HG03565 (cell line): ENCODE results near the gene C11orf24.
"Not testable (repeated sequence)": the region's sequence is repeated elsewhere in the genome, so short reads cannot be mapped to it uniquely, and the experiment has no call there.

Source experiments
- ATAC-seq: cut with Tn5 transposase; IDR thresholded peaks from one replicate; pipeline ENCODE4 v1.9.1; 2021; ENCODE audit warnings: mild to moderate bottlenecking, moderate library complexity; ENCODE audit not compliant: unreplicated experiment

The C11orf24 gene

GRCh38 chr11:68257477-68258362, 14.1 kb downstream of the C11orf24 start:
- ATAC-seq, result no peak

- ATAC-seq, result no peak
Observed at GRCh38 chr11:68256331-68256741, 15.4 kb downstream of the C11orf24 start.

- no peak for ATAC-seq
Observed at GRCh38 chr11:68255526-68255925, 16.2 kb downstream of the C11orf24 start.

DNA sequence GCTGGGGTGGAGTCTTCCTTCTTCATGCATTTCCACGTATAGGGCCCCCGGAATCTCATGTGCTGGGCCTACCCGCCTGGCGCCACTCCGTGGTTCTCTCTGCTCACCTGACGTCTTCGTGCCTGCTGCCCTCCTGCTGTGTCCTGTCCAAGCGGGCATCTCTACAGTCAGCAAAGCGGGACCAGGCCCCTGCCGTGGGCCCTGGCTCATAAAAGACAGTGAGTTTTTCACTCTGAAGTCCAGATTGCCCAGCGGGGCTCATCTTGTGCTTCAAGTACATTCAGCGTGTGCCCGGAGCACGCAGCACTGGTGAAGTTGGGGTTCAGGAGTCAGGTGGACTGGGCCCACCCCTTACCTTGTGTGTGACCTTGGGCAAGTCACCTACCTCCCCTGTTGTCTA, 17.4 kb downstream of the C11orf24 start:
- no peak for ATAC-seq

- no peak for ATAC-seq
Observed at GRCh38 chr11:68251765-68252164, 20.0 kb downstream of the C11orf24 start.

DNA sequence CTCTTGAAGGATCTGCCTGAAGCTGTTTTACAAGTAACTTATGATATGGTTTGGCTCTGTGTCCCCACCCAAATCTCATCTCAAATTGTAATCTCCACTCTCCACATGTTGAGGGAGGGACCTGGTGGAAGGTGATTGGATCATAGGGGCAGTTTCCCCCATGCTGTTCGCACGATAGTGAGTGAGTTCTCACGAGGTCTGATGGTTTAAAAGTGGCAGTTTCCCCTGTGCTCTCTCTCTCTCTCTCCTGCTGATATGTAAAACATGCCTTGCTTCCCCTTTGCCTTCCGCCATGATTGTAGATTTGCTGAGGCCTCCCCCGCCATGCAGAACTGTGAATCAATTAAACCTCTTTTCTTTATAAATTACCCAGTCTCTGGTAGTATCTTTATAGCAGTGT, 26.9 kb downstream of the C11orf24 start:
- not testable (repeated sequence) for ATAC-seq

DNA sequence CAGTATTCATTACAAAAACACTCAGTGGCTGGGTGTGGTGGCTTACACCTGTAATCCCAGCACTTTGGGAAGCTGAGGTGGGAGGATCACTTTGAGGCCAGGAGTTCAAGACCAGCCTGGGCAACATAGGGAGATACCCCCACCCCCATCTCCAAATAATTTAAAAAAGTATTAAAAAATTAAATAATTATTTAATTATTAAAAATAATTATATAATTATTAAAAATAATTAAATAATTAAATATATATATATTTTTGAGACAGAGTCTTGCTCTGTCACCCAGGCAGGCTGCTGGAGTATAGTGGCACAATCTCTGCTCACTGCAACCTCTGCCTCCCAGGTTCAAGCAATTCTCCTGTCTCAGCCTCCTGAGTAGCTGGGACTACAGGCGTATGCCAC, 27.9 kb downstream of the C11orf24 start:
- not testable (repeated sequence) for ATAC-seq

GRCh38 chr11:68242616-68243015, 29.2 kb downstream of the C11orf24 start:
- no peak for ATAC-seq

GRCh38 chr11:68231621-68232020, 40.2 kb downstream of the C11orf24 start:
- no peak for ATAC-seq

DNA sequence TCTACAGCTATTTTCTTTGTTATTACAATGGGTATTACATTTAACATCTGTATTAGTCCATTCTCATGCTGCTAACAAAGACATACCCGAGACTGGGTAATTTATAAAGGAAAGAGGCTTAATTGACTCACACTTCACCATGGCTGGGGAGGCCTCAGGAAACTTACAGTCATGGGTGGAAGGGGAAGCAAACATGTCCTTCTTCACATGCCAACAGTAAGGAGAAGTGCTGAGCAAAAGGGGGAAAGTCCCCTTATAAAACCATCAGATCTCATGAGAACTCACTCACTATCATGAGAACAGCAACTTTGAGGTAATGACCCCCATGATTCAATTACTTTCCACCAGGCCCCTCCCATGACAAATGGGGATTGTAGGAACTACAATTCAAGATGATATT, 42.2 kb downstream of the C11orf24 start:
- no peak for ATAC-seq

DNA sequence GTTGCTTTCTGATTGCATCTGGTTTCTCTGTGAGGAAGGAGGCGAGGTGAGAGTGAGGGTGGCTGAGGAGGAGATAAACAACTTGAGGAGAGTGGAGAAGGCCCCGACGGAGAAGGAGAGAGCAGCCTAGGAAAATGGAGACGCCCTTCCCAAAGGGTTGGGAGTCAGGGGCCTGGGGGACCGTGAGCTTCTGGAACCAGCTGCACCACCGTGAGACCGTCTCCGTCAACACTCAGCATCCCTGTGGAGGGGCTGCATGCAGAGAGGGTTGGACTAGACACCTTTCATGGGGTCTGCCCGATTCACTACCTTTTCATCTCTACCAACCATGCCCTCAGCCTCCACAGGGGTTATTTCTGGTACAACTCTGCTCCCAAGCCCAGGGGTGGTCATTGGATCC, 45.4 kb downstream of the C11orf24 start:
- no peak for ATAC-seq

- ATAC-seq, result no peak
Observed at GRCh38 chr11:68224606-68225005, 47.2 kb downstream of the C11orf24 start.

DNA sequence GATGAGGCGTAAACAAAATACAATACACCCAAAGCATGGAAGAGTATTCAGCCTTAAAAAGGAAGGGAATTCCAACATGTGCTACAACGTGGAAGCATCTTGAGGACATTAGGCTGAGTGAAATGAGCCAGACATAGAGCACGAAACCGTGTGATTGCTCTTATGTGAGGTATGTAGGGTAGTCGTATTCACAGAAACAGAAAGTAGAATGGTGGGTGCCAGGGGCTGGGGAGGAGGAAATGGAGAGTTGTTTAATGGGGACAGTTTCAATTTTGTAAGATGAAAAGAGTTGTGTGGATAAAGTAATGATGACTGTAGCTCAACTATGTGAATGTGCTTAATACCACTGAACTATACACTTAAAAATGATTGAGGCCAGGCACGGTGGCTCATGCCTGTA, 48.5 kb downstream of the C11orf24 start:
- ATAC-seq, result no peak

DNA sequence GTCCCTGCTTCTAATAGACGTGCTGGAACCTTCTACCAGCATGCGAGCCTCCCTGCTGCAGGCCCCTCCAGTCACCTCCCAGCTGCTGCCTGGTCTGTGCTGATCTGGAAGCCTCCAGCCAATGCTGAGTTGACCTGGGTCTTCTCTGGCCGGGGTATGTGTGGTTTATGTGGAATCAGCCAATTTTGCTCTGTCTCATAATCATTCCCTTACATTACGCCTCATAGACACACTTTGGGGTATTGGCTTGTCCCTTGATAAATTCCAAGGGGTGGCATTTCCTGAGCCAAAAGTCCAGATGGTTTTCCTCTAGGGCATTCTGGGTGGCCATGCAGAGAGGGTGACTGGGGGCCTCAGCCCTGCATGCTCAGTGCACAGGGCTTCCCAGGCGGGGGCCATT, 50.4 kb downstream of the C11orf24 start:
- ATAC-seq, result no peak

DNA sequence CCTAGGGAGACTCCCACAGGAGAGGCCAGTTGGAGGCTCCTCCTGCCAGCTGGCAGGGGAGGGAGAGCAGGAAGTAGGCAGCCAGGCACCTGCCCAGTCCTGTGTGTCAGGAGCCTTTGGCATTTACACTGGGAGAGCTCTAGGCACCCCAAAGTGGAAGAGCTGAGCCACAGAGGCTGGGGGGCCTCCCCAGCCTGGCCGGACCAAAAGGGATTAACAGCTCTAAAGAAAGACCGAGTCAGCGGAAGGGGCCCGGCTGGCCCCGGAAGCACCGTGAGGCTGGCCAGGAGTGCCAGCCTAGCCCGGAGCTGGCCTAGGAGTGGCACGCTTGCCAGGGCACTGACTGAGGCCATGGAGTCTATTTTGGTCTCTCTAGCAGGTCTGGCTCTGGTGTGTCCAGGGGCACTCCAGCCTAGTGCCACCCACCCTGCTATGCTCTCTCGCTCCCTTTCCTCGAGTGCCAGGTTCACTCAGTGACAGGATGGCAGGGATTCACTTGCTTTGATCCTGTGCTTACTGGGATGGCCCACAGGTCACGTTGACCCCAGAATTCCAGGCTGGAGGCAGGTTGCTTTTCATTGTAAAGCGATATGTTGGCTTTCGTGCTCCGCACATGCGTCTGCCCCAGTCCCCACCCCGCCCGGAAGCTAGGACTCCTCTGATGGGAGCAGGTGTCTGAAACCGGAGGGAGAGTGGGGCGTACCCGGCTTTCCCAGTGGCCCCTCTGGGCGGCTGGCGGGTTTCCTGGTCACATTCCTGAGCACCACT, 55.4 kb downstream of the C11orf24 start:
- ATAC-seq, result no peak

DNA sequence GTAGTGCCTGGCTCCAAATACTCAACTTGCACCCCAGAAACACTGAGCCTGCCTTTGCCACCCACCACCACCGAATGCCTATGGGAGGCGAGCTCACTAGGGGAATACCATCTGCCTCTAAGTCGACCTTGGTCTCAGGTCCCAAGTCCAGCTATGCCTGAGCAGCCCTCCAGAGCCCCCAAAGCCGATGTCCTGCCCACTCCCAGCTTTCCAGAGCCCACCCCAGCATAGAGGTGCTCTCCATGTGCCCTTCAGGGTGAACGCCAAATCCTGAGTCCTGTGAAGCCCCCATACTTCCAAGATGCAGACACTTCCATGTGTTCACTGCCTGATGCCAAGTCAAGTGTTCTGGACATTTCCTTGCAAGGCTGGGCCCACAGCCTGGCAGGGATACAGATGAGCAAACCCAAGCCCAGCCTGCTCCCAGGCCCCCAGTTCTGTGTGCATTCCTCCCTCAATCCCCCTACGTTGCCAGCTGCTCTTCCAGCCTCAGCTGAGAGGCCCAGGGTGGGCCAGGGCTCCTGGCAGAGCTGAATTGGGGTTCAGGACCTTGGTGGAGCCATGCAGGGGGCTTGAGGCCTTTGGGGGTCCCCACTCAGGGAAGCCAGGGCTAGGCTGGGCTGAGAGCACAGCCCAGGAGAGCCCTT, 56.1 kb downstream of the C11orf24 start:
- no peak for ATAC-seq

DNA sequence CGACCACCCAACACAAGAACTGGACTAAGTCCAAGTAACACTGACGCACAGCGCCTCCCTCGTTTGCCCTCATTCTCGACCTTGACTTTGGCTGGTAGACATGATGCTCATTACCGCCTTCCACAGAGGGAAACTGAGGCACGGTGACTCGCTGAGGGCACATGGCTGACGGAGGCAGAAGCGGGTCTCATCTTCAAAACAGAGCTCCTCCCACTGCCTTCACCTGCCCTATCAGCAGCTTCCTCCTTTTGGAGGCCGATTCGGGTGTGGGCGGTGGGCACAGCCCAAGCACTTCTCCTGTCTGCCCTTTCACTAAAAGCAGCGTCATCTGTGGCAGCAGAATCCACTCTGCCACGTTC, 56.7 kb downstream of the C11orf24 start:
- ATAC-seq, result no peak

GRCh38 chr11:68214173-68215086, 57.3 kb downstream of the C11orf24 start:
- ATAC-seq, result no peak

- peak; percentile 47 for ATAC-seq
Observed at GRCh38 chr11:68213555-68214172, 58.1 kb downstream of the C11orf24 start.

DNA sequence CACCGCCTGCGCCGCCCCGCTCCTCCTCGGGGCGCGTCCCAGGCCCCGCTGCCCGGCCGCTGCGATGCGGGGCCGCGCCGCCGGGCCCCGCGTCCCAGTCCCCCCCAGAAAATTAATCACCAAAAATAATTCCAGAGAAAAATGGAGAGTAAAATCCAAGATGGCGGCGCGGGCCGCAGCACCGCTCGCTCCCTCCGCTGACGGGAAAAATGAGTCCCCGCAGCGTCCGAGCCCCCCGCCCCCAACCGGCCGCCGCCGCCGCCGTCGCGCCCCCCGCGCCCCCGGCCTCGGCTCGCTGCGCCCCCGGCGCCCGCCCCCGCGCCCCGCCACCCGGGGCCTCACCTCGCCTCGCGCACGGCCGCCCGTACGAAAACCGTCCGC, 58.6 kb downstream of the C11orf24 start, which contains the start of gene KMT5B:
TSS of gene KMT5B (minus strand) at position 162 of the 381 bp plus-strand sequence. CDS start 23,220 bp downstream, outside the sequence.
- ATAC-seq, result peak; percentile 14
